Right ventricle myocardium inferior (tissue), 1 donor: ENCODE measurements around the gene SCN1A. TPM values are rescaled to one million over a fixed set of nuclear protein-coding genes. Genes with fewer than 3 reads are reported as not detected.

Experiments used
- ATAC-seq: fragments of 200-7000 bp; cut with Tn5 transposase; one replicate; pipeline ENCODE4 v1.9.1; 2020; ENCODE audit warnings: mild to moderate bottlenecking, moderate library complexity
- DNase-seq: peaks from one replicate; pipeline ENCODE4 v3.0.0; 2021; ENCODE audit errors: missing footprints
- intact Hi-C: fragments of 100-400 bp; cut with DNase I; formaldehyde crosslinking; loops from one replicate; pipeline ENCODE4 v1.11.0; 2022
- total RNA-seq: library from RNA; stranded (reverse); fragmentation: NEBNext Ultra II Directional; extraction: Animal tissue kit (Norgen Biotek cat#: 25700); gene quantifications from one replicate; pipeline ENCODE4 v1.2.1, GENCODE V29; 2021
- donor health status: DM: no; HTN: yes; CAD: no; lungs with severe emphysema.

The SCN1A gene
- total RNA-seq, 1 donor from 2014 or later: 0.38 TPM

DNA sequence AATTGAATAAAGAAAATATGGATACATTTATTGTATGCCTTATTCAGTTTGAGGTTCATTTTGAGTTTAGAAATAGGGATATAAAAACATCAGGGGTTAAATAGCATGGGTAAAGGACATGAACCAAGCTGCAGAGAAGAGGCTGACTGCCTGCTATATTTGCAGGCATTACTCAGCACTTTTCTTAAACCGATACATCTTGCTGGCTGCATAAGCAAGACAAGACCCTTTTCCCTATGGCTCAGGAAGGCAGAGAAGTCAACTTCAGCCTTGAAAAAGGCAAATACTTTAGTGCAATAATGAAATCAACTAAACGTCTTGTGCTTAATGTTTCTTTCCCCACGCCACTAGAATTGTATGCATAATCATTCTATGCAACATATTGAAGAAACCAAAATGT is 36.4 kb downstream of the SCN1A start:
- ATAC-seq: no peak
- DNase-seq: no peak
- intact Hi-C loops: no loop called here

DNA sequence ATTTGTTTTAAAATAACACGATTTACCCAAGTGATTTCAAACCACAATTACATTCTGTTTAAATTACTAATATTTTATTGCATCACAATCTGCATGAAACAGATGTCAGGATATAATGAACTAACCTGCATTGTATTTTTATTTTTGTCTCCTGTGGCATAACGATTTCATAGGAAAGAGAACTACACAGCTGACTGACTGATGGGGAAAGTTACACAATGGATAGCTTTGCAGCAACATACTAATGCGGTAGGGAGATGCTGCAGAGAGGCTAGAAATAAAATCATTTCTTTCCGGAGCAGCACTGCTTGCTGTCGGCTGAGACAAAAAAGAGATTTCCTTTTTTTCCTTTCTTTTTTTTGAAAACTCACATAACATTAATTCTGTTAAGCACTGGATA is 36.9 kb downstream of the SCN1A start:
- intact Hi-C loops: no loop called here
- DNase-seq (no peak), ATAC-seq (no peak)

DNA sequence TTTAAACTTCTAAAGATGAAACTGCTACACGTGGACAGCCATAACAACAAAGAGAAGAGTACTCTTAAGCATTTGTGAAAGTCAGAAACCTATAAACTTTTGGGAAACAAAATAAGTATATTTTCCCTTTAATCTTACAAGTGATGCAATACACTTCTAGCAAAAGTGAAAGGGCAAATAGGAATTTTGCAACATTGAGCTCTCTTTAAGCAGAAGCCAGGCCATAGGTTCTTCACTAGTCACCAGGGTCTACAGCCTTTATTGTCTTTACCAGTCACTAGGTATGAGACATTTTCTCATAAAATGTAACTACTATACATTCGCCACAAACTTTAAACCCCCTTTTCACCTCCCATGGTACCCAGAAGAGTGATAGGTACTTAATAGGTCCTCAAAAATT is 37.5 kb downstream of the SCN1A start:
- ATAC-seq: no peak
- intact Hi-C loops: no loop called here
- no peak for DNase-seq

DNA sequence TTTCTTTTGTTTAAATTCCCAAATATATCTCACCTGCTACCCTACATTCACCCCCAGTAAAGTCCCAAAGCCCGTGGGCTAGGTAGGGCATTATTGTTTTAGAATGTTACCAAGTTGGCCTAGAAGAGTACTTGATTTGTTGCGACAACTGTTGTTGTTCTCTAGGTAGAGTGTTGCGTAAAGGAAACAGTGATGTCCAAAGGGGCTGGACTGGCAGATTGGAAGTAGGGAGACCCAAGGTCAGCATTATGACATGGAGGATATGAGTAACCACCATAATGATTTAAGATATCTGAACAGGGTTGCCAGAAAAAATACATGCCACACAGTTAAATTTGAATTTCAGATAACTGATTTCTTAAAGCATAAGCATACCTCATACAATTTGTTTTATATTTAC is 39.2 kb downstream of the SCN1A start:
- ATAC-seq (no peak), DNase-seq (no peak)
- intact Hi-C loops: no loop called here

DNA sequence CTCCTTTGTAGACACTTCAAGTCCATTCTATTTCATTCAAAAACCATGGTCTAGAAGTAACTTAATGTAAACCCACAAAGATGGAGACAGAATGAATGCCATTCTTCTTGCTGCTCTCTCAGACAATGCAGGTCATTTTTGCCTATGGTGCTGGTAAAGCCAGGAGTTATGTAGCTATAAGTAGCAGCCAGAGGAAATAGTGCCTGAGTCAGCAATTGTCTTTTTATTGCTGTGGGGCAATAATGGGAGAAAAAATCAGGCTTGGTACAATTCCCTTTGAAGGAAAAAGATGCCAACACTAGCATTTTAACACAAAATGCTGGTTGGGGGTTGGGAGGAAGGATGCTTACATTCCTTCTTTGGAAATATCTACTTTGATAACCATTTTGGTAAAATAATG is 43.5 kb downstream of the SCN1A start:
- DNase-seq (no peak), ATAC-seq (no peak)
- intact Hi-C loops: no loop called here

DNA sequence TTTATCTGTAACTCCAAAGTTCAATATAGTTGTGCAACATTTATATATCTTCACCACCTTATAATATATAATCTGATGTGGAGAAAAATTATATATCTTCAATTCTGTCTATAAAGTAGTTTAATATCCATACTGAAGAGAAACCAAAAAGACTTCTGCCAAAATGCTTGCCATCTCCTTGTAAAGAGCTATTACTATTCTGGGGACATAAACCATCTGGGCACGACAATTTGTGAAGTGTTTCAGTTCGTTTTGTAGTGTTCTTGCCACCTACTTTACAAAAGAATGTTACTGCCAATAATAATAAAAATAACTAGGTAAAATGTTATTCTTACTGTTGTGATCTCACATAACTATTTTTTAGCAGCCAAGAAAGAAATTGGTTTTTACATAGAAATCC is 45.1 kb downstream of the SCN1A start:
- no peak for DNase-seq
- ATAC-seq: no peak
- intact Hi-C loops: no loop called here

DNA sequence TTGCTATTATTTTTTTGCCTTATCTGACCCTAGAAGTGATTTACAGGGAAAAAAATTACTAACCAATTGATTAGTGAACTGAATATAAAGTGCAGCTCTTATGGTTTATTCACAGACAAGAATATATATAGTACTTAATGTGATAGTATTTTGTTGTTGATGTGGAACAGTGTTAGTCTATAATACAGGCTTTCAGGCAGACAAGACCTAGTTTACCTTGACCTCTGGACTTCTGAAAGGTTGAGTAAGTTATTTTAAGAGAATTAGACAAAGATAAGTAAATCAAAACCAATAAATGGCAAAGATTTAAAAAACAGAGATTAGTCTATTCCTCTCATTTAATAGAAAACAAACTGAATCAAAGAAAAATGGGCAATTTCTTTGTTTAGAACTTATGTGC is 46.0 kb downstream of the SCN1A start:
- DNase-seq (no peak), ATAC-seq (no peak)
- intact Hi-C loops: no loop called here

DNA sequence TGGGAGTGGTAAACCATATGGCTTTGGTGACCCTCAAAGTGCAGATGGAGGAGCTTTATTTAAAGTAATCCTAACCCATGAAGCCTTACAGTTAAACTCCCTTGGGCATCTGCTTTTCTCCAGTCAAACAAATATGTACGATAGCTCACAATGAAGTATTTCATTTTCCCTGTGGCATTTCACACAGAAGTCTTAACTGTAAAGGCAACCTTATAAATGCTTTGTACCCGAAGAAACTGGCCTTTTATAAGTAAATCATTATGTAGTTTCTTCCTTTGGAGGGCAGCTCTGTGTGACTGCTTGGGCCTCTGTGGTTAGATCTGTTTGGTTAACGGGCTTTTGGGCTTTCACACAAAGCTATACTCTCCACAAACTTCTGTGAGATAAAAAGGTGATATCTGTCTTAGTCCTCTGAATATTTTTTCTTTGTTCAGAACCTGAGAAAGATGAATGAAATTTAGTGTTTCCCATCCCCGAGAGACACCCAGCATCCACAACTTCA is 46.6 kb downstream of the SCN1A start:
- DNase-seq: no peak
- intact Hi-C loops: no loop called here
- ATAC-seq: no peak

DNA sequence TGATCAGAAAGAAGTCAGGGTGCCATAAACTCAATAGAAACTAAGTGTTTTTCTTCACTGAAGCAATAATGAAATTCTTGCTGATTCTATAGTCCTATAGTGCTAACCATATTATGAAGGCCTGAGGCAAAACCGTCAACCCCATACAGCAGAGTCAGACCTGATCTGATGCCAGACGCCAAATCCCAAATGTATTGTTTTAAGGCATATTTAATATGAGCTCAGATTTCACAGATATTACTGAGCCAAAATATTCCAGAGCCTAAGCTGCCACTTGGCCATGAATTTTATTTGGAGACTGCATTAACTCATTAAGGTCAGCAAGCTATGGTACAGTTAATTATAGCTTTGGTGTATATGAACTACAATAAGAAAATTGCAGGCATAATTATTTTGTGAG is 53.4 kb downstream of the SCN1A start:
- ATAC-seq: no peak
- intact Hi-C loops: no loop called here
- DNase-seq: no peak

DNA sequence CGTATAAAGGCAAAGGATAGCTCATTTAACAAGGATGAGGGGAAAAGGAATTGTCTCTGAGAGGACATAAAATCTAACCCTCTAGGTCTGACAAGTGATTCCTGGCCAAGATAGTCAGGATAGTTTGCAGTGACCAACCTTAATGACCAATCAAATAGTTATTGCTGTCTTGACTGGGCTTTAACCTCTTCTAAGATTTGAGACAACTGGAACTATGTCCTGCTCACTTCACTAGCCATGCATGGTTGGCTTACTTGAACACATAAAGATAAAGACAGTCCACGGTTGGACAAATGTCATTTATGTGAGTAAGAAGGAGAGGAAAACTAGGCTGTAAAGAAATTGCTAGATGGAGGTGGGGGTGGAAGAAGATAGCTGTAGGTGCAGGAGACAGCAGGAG is 53.8 kb downstream of the SCN1A start:
- intact Hi-C loops: no loop called here
- DNase-seq: no peak

DNA sequence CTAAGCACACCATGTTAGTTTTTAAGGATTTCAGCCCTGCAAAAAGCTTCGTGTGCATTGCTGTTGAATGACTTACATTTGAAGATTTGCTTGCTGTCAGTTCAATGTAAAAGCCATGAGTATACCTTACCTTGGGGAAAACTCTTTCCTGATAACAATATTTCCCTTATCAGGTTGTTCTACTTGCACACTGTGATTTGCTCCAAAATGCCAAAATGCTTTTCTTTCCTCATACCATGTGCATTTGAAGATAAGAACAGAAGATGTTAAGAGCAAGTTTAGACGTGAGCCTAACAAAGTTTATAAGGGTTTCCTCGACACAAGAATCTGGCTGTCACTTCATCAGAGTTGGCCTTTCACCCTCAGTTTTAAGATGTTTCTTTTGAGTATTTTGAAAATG is 57.6 kb downstream of the SCN1A start:
- ATAC-seq (no peak), DNase-seq (no peak)
- intact Hi-C loops: no loop called here

More for the DNA sequence above, 53.8 kb downstream of the SCN1A start:
- ATAC-seq: no peak

DNA sequence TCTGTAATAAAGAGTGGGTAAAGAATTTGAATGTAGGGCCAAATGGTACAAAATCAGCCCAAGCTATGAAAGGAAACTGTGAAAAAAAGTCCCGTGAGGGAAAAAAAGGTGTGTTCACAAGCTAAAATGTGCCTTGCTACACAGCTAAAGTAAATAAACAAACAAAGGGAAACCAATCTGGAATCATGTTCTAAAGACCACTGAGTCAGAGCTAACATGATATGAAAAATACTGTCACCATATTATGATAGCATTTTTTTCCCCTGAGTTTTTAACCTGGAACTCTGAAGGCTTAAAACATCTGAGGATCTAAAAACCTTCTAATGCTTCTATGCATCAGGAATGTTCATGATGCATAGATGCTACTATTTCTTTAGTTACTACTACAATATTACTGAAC is 58.8 kb downstream of the SCN1A start:
- DNase-seq (no peak), ATAC-seq (no peak)
- intact Hi-C loops: no loop called here

DNA sequence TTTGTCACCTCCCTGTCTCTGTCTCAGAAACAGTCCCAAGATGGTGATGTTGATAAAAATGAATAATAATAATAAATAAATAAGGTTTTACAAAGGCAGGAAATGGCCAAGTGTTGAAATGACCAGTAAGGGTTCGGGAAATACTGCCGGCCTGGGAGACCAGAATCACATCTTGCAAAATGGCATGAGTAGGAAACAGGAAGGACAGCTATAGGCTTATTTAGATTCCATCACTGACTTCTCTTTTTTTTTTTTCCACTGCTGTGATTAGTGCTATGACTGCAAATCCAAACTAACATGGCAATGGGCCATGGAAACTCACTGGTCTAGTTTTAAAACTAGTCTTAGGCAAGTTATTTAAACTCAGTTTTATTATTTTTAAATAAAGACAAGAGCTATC is 60.6 kb downstream of the SCN1A start:
- ATAC-seq: no peak
- intact Hi-C loops: no loop called here
- no peak for DNase-seq

DNA sequence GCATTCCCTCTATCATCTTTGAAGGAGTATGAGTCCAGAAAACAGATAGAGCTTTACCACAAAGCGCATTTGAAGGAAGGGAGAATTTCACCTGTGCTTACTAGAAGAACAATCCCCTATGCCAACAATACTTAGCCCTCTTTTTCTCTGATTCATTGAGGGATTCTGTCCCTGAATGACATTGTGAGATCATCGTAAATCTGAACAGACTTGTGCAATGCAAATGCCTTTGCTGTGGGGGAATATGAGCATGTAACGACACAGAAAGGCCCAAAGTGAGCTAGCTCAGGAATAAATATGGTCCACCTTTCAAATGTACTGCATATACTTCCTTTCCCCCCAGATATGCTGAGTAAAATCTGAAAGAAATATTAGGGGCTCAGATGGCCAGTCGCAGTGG is 67.6 kb downstream of the SCN1A start:
- no peak for ATAC-seq
- intact Hi-C loops: no loop called here
- DNase-seq: no peak

DNA sequence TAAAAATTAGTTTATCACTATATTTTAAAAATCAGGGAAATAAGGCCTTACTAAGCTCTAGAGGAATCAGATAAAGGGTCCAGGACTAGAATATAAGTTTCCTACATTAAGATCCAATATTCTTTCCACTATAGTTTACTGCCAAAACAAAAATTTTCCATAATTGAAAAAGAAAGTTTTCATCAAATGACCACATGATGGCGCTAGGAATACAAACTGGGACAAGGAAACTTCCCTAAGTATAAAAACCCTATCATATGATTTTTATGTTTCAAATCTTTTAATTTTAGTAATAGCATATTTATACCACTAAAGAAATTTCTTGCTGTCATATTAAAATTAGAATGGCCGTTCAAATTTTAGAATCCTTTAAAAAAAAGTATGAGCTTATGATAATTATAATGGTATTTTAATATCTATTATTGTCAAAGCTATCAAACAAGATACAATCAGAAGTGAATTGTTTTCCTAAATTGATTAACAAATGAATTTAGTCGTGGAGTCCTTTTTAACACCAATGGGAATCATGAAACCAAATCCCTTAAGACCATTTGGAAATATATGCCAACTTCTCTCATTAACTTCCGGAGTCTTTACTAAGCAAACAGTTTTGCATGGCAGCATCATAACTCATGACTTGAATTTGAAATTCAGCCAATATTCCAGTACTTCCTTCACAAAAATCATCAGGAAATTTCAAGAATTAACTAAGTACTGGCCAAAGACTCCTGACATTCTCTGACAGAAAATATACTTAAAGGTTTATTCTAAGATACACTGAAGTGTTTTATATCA is 70.3 kb downstream of the SCN1A start:
- no peak for ATAC-seq
- intact Hi-C loops: loop anchor here (2.0 to 5.0 kb wide), 2 partner anchors 69 to 125 kb away; no protein-coding TSS in a partner anchor
- no peak for DNase-seq

DNA sequence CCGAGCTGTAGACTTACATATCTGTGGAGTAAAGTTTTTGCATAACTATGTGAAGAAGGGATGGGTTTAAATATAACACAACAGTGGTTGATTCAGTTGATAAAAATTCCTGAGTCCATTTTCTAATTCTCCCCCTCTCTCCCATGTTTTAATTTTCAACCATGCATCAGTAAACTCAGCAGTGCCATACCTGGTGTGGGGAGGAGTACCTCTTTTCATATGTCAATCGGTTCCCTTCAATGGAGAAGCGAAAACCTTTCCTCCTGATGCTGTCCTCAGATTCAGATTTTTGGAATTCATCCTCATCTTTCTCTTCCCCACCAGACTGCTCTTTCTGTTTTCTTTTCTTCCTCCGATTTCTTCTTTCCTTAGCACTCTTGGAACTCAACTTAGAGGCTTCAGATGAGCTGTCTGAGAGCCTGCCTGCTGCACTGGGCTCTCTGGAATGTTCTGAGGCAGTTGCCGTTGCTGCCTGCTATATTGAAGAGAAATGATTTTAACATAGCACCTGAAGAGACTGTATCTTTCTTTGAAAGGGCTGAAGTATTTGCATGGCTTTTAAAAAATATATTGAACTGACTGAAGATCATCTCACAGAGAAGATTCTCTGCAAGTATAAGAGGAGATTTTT is 82.9 kb downstream of the SCN1A start:
- no peak for DNase-seq
- intact Hi-C loops: no loop called here
- no peak for ATAC-seq

DNA sequence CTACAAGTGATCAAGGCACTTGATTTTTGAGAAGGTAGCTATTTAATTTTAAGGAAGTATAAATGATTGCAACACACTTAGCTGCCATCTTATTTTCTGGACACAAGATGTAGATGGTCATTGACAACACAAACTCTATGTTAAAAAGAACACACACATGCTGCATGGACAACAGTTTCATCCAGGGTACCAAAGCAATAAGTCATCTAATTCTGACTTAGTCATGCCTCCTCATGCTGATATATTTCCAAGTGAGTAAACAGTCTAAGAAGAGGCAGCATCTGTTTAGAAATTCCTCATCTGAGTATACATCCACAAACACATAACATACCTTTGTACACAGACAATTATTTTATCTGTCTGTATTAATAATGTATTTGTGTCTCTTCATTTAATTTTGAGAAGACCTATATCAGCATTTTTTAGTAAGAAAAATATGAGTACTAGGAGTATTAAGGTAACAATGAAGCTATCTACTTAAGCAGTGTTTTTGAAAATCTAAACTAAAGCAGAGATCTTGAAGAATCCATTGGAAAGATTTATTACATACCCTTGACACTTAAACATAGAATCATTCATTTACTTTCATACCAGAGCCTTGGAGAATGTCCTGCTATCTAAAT is 84.9 kb downstream of the SCN1A start:
- ATAC-seq: no peak
- intact Hi-C loops: no loop called here
- DNase-seq: no peak

DNA sequence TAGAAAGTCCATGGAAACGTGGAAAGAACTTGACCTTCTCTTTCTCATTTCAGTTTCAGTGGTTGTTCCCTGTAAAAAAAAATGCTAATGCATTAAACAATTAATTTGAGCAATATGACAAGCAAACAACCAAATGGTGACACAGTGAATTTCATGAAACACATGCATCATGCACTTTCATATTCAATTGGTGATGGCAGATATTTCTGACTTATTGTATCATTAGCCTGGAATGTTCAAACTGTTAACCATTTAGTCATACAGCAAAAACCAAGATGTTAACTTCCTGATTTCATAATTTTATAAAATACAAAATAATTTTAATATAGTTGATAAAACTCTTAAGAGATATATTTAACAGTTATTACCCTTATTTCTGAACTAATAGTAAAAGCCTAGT is 85.5 kb downstream of the SCN1A start:
- ATAC-seq: no peak
- intact Hi-C loops: no loop called here
- DNase-seq: no peak

DNA sequence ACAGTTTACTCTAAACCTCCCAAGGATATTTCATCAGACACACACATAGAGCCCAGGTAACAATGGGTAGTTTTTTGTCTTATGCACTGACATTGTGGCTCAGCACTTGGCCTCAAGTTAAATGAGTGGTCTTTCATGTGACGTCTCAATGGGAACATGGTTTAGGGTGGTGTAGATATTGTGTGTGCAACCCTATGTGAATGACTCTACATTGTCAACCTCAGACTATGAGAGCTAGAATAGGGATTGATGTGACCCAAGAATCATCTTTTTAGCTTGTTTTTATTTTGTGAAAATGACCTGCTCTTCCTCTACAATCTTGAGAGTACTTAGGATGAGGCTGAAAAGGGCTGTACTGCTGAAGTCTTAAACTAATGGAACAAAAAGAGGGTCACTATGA is 86.2 kb downstream of the SCN1A start:
- intact Hi-C loops: no loop called here
- ATAC-seq (no peak), DNase-seq (no peak)

DNA sequence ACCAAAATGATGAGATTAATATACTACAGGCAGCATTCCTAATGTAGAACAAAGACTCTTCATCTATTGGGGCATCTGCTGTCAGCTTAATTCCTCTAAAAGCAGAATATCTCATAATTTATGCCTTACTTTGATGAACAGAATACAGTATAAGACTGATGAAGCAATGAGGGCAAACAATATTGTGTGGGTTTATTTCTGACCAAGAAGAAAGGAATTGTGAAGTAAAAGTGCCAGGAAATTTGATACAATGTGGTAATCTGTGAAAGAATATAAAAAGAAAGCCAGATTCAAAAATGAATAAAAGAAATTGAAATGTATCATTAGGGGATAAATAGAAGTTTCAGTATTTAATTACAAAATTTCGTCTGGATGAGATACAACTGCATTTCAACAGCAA is 95.5 kb downstream of the SCN1A start:
- ATAC-seq (no peak), DNase-seq (no peak)
- intact Hi-C loops: no loop called here
